Inferior parietal cortex (tissue), 1 donor: ENCODE data around the gene GOLGA6L22.
"Not testable (repeated sequence)": the region's sequence is repeated elsewhere in the genome, so short reads cannot be mapped to it uniquely, and the experiment has no call there.

Experiments used
- DNase-seq: peaks from one replicate; pipeline ENCODE4 v3.0.0-alpha.2; 2016; ENCODE audit errors: extremely low spot score

The GOLGA6L22 gene, protein sequence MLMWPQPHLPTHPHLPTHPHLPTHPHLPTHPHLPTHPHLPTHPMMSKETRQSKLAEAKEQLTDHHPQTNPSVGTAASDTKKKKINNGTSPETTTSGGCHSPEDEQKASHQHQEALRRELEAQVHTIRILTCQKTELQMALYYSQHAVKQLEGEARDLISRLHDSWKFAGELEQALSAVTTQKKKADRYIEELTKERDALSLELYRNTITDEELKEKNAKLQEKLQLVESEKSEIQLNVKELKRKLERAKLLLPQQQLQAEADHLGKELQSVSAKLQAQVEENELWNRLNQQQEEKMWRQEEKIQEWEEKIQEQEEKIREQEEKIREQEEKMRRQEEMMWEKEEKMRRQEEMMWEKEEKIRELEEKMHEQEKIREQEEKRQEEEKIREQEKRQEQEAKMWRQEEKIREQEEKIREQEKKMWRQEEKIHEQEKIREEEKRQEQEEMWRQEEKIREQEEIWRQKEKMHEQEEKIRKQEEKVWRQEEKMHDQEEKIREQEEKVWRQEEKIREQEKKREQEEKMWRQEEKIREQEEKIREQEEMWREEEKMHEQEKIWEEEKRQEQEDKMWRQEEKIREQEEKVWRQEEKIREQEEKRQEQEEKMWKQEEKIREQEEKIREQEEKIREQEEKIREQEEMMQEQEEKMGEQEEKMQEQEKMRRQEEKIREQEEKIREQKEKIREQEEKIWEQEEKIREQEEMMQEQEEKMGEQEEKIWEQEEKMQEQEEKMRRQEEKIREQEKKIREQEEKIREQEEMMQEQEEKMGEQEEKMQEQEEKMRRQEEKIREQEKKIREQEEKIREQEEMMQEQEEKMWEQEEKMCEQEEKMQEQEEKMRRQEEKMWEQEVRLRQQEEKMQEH

DNA sequence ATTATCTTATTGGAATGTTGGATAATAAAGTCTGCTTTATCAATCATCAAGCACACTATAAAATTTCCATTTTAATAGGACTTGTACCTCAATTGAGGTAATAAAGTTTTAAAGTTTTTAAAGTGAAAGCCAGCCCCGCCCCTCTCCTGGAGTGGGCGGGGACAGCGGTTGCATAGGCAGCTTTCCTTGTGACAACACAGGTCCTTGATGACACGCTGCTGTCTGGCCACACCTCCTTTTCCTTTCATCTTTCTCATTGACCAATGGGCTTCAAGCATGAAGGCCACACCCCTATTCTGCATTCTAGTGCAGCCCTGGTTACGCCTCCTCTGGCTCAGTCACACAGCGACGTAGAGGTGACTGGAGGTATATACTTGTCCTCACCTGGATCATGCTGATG lies at the start of gene GOLGA6L22:
Gene GOLGA6L22, plus strand, starts transcription at position 301 of the 400 bp plus-strand sequence. Its CDS starts 91 bp downstream, at position 392.
- DNase-seq: not testable (repeated sequence)

DNA sequence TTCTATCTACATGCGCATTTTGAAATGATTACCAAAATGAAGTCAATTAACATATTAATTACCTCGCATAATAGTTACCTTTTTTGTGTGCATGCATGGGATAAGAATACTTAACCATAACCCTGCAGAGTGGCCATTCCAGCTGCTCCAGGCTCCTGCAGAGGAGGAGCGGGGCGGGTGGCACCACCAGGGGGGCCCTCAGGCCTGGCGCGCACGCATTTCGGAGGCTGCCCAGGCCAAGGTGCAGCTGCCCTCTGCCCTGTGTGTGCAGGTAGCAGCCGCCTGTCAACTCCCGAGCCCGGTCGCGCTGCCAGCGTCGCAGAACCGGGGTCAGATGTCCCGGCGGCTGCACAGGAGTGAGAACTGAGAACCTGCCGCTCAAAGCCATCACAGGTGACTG lies 41.4 kb upstream of the GOLGA6L22 start:
- not testable (repeated sequence) for DNase-seq

DNA sequence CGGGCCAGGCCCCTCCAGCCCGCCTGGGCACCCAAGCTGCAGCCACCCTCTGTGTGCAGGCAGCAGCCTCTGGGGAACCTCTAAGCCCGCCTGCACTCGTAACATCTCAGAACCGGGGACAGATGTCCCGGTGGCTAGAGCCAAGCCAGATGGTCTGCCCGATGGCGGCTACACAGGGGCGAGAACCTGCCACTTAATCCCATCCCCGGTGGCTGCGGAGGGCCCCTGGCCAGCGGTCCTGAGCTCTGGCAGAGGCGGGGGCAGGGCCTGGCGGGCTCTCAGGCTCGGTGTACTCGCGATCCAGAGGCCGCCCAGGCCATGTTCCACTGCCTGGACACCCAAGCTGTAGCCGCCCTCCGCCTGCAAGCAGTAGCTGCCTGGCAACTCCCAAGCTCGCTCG lies 40.9 kb upstream of the GOLGA6L22 start:
- DNase-seq: not testable (repeated sequence)

DNA sequence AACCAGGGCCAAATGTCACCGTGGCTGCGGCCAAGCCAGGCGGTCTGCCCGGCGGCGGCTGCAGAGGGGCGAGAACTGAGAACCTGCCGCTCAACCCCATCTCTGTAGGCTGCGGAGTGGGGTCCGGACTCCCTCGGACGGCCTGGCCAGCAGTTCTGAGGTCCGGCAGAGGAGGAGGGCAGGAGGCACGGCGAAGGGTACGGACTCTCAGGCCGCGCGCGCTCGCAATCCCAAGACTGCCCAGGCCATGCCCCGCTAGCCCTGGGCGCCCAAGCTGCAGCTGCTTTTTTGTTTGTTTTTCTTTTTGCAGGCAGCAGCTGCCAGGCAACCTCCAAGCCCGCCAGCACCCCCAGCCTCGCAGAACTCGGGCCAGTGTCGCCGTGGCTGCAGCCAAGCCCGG lies 40.5 kb upstream of the GOLGA6L22 start:
- not testable (repeated sequence) for DNase-seq

DNA sequence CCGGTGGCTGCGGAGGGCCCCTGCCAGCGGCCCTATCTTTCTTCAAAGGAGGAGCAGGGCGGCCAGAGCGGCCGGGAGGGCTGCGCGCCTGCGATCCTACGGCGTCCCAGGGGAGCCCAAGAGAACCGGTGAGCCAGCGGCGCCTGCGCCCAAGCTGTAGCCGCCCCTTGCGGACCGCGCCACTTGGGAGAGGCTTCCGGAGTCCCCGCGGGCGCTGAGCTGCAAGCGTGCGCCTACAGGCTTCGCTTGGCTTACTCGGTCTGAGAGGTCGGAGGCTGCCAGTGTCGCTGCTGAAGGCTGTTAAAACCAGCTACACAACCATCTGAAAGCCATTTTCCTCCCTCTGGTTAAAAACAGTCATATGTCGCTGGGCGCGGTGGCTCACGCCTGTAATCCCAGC lies 40.0 kb upstream of the GOLGA6L22 start:
- peak; percentile 0 for DNase-seq

DNA sequence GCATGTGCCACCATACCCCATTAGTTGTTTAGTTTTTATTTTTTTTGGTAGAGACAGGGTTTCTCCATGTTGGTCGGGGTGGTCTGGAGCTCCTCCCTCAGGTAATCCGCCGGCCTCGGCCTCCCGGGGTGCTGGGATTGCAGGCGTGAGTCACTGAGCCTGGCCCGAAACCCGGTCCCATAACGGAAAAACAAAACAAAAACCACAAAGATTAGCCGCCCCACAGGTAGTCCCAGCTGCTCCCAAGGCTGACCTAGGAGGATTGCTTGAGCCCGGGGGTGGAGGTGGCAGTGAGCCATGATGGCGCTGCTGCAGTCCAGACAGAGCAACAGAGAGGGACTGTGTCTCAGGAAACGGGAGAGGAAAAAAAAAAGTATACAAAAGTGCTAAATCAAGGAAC lies 38.4 kb upstream of the GOLGA6L22 start:
- DNase-seq: not testable (repeated sequence)

DNA sequence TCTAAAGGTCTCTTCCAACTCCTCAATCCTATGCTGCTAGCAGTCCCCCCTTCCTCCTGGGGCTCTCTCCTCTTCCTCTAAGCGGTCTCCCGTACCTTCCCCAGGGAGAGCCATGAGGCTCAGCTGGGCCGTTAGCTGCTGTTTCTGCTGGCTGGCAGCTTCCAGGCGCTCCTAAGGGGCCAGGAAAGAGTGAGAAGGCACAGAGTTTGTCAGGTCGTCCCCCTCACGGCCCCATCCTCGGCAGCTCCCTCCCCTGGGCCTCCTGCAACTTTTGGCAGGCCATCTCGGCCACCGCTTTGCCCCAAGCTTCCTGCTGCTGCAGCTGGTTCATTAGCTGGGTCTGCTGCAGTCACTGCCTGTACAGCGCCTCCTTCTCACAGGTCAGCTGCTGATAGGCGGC lies 29.3 kb upstream of the GOLGA6L22 start:
- not testable (repeated sequence) for DNase-seq

DNA sequence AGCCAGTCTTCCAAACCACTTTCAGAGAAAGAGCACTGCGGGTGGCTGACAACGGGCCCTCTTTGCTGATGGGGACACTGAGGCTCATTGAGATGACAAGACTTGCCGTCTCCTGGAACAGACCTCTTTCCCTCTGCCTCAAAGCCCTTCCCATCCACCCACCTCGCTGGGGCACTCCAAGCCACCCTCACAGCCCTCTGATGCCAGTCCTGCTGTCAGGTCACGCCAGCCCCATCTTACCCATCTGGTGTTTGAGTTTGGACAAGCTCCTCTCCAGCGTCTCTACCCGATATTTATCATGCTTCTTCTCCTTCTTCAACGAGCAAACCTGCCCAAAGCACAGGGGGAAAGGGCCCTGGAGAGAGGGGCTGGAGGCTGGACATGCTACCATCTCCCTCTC lies 27.0 kb upstream of the GOLGA6L22 start:
- not testable (repeated sequence) for DNase-seq

DNA sequence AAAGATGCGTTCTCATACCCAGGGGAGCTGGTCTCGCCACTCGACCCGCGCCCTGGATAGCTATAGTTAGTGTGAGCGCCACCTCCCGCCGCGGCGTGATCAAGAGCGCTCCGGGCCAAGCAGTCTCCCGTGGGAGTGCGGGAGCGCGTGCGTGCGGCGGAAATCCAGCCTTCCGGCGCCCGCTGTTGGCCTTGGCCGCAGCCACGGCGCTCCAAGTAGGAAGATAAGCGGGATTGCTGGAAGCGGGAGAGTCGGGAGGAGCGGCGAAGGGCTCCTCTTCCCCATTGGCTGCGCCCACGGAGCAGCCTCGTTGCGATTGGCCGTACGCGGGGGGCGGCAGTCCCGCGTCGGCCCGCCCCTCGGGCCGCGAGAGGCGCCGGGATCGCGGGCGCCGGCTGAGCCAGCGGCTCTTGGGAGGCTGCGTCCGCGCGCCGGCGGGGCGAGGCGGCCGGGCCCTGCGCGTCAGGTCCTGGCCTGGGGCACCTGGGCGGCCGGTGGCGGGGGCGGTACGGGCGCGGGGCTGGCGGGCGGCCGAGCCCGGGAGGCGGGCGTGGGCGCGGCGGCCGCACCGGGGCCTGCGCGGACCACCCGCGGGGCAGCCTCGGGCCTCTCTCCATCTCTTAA lies 35.9 kb downstream of the GOLGA6L22 start:
- DNase-seq: peak; percentile 5

DNA sequence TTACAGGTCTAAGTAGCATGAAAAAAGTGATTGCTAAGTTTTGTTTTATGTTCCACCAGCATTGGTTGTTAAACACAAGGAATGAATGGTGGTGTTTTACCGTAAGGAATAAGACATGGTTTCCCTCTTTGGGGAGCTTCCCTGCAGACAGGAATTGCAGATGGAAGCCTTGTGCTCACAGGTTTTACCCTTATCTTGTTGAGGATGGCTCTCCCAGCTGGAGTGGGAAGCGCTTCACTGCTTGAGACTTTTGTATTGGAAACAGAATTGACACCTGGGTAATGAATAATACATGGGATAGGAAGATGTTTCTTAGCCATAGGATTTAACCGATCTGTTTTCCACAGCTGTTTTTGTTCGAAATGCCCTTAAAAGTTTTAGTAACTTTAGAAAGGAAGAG lies 38.5 kb downstream of the GOLGA6L22 start:
- not testable (repeated sequence) for DNase-seq

DNA sequence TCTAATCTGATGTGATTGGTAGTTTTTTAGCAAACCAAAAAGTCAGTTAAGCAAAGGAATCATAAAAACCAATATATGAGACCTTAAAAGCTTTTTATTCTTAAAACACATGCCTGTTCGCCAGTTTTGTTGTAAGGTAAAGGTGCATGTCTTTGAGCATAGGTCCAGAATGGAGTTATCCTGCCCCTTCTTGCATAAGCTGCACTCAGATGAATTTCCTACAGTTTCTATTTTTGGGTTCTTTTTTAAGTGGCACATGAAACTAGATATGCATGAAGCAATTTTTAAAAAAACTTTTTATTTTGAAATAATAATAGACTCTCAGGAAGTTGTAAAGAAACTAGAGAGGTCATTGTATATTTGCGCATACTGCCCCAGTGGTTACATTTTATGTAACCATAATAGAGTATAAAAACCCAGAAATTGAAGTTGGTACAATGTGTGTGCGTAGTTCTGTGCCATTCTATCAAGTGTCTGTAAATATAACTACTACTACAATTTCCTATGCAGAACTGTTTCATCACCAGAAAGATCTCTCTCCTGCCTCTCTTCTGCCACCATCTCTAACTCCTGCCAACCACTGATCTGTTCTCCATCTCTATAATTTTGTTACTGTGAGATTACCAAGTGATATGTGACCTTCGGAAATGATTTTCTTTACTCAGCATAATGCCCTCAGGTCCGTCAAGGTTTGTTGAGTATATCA lies 39.7 kb downstream of the GOLGA6L22 start:
- DNase-seq: not testable (repeated sequence)

DNA sequence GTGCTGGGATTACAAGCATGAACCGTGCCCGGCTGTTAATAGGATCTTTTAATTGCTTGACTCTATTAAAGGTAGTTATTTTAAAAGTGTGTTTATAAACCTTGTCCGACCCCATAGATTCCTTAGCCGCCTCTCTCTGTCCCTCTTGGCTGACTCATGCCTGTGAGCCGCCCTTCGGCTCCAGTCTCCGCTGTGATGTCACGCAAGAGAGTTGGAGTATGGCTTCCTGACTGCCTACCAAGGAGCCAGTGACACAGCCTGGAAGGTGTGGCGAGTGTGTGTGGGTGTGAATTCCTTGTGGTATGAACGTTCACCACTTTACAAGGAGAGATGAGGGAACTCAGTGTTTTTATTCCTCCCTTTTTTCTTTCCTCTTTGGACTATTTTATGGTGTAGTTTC lies 43.6 kb downstream of the GOLGA6L22 start:
- not testable (repeated sequence) for DNase-seq

DNA sequence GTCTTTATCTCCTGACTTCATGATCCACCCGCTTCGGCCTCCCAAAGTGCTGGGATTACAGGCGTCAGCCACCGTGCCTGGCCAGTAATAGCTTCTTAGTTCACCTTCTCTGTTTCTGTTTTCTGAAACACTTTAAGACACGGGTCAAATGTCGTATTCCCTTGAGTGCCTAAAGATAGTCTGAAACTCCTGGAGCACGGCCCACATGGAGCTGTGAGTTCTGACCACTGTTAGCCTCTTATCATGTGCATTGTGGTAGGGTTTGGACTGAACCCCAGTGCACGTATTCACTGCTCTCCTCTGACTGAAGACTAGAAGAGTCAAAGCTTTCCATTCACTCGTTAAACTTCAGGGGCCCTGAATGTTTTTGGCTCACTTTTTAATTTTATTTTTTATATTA lies 48.3 kb downstream of the GOLGA6L22 start:
- not testable (repeated sequence) for DNase-seq

DNA sequence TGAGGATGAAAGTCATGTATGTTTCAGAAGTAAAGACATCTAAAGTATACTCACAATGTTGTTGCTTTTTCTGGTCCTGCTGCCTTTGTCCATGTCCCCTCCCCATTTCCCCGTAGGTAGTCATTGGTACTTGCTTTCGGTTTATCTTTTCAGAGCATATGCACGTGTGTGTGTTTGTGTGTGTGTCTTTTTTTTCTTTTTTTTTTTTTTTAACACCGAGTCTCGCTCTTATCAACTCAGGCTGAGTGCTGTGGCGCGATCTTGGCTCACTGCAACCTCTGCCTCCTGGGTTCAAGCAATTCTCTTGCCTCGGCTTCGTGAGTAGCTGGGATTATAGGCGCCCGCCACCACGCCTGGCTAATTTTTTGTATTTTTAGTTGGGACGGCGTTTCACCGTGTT lies 57.4 kb downstream of the GOLGA6L22 start:
- DNase-seq: not testable (repeated sequence)
